8988T (cell line): ENCODE measurements around the gene MAP3K21.

Experiments used
- DNase-seq: peaks from one replicate; pipeline ENCODE4 v3.0.0; 2011

The MAP3K21 gene

DNA sequence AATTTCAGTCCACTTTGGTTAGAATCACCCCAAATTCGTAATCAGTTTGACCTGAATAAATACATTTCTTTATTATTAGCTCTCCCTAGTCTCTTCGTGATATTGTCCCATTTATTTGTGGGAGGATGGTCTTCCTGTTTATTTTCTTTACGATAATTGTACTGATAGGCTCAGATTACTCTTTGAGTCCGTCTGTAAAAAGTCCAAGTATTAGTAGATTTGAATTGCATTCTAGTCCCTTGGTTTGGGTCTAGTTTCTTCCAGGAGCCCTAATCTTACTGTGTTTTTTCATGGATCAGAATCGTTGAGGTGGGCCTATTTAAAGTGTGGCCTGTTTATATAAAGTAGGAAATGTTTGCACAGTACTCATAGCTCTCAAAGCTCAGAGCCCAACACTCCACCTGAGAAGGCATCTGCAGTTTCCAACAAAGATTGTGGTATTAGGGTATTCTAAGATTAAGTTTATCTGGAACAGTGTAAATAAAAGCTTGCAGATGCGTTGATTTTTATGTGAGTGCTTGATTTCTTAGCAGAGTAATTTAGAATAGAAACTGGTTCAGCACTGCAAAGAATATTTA, 33.1 kb downstream of the MAP3K21 start:
- DNase-seq: no peak

DNA sequence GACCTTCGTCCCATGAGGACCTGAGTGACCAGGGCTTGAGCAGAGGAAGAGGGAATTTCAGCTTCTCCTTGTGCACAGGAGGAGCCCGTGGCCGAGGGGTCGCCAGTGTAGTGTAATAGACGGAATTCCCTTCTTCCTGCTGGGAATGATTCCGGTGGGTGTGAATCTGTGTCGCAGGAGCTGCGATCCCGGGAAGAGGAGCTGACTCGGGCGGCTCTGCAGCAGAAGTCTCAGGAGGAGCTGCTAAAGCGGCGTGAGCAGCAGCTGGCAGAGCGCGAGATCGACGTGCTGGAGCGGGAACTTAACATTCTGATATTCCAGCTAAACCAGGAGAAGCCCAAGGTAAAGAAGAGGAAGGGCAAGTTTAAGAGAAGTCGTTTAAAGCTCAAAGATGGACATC, 34.4 kb downstream of the MAP3K21 start:
- DNase-seq: no peak

- no peak for DNase-seq
Observed at GRCh38 chr1:233362743-233363142, 35.2 kb downstream of the MAP3K21 start.

DNA sequence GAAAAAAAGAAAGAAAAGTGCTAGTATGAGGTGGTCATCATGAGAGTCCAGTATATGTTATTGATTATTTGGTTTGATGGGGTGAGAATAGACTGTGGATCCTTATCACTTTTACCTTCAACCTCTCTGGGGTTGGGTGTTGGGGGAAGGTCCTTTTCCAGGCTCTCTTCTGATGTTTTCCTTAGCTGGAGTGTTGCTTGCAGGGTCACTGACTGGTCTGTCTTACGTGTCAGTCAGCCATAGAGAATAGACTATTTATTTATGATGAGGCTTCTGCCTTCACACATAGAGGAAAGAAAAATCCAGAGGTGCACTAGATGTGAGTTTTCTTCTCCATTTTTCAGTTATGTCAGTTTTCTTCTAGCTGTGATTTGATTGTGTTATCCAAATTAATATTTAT, 36.5 kb downstream of the MAP3K21 start:
- no peak for DNase-seq

- no peak for DNase-seq
Observed at GRCh38 chr1:233364695-233365539, 37.4 kb downstream of the MAP3K21 start.

GRCh38 chr1:233366575-233366974, 39.1 kb downstream of the MAP3K21 start:
- no peak for DNase-seq

DNA sequence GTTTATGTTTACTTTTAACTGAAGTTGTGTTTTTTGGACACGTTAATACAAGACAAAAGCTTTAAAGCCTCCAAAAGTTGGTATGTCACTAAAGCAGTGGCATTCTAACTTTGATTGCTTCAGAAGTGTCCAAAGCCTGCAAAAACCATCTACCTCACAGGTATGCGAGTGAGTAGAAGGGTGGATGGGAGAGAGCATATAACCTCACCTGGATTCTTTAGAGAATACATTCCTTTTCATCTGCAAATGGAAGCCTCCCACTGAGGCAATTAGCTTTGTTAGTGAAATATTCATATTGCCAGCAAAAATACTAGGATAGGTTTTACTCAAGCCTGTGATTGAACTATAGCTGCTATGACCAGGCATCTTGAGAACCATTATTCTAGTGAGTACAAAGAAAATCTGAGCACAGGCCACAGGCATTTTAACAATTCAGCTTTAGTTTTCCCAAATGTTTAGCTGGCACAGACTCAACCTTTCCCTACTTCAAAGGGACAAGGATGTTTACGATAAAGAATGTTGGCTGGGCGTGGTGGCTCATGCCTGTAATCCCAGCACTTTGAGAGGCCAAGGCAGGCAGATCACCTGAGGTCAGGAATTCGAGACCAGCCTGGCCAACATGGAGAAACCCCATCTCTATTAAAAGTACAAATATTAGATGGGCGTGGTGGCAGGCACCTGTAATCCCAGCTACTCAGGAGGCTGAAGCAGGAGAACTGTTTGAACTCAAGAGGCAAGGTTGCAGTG, 39.7 kb downstream of the MAP3K21 start:
- no peak for DNase-seq

DNA sequence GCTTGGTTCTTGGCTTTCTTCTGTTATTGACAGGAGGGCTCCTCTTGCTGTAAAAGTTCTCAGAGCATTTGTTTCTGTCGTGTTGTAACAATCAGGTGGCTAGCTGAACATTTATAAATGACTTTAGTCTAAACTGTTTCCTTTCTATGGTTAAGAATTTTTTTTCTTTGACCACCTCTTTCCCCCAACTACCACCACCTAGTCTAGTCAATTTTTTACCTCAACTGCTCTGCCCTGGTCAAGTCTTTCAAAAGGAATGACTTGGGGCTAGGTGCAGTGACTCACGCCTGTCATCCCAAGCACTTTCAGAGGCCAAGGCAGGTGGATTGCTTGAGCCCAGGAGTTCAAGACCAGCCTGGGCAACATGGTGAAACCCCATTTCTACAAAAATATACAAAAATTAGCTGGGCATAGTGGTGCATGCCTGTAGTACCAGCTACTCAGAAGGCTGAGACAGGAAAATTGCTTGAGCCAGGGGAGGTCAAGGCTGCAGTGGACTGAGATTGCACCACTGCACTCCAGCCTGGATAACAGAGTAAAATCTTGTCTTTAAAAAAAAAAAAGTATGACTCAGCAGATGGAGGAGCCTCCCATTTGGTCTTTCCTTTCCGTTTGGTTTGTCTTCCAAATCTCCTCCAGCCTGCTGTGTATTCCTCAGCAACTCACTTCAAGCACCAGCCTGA, 40.7 kb downstream of the MAP3K21 start:
- no peak for DNase-seq

- no peak for DNase-seq
Observed at GRCh38 chr1:233368789-233369130, 41.2 kb downstream of the MAP3K21 start.

DNA sequence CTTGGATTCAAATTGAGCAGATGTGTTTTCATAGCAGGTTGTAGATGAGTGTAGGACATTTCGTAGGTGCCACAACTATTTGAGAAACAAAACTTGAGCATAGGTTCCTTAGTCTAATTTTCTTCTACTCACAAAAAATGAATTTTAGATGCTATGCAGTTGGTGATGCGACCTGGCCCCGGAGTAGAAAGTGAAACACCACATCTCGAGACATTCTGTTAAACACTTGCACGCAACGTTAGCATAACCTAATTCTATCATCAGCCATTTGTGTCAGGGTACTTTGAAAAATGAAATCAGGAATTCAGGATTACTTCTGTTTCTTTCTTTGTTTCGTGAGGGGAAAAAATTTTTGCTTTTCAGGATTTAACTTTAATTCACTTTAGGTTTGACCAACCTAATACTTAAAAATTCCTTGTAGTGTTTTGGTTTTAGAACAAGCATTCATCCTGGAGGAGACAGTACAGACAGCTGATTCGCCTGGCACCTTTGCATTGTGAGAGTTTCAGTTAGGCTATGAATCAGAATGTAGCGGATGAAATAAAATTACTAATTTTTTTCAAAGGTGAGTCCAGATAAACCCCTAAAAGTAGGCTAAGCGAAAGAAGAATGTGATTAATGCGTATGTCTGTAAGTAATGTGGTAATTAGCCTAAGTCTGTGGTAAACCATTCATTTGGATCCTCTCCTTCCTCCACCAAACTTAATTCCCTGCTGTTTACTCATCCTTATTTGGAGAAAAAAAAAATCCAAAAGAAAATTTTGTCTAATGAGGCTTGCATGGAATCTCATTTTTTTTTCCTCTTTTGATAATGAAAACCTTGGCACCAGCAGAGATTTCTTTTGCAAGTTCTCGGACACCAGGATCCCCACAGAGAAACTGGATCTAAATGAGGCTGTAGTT, 44.9 kb downstream of the MAP3K21 start:
- no peak for DNase-seq

- no peak for DNase-seq
Observed at GRCh38 chr1:233373226-233373625, 45.7 kb downstream of the MAP3K21 start.

DNA sequence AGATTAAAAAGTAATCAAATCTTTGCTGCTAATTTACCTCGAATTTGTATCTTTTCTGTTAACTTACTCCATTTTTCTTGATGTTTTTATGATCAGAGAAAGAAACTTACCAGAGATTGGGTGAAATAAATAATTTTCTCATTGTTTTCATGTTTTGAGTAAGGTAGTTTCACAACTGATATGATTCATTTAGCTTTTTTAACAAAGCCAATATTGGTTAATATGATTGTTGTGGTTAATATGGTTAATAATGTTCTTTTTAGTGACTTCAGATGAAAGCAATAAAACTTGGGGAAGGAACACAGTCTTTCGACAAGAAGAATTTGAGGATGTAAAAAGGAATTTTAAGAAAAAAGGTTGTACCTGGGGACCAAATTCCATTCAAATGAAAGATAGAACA, 48.1 kb downstream of the MAP3K21 start:
- DNase-seq: no peak

GRCh38 chr1:233376382-233377110, 49.0 kb downstream of the MAP3K21 start:
- DNase-seq: no peak

- no peak for DNase-seq
Observed at GRCh38 chr1:233379869-233380438, 52.4 kb downstream of the MAP3K21 start.

DNA sequence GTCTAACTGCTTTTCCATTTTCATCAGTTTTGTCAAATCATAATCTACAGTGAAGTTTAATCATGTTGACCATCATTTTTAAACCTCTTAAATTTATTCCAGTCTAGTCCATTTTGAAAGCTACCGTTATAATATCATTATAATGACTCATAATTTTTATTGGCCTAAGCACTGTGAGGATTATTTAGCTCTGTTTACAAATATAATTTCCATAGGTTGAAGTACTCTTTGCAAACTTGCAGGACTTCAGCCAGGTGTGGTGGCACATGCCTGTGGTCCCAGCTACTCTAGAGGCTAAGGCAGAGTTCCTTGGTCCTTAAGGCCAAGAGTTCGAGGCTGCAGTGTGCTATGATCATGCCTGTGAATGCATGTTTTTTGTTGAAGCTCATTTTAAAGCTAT, 54.3 kb downstream of the MAP3K21 start:
- DNase-seq: no peak

DNA sequence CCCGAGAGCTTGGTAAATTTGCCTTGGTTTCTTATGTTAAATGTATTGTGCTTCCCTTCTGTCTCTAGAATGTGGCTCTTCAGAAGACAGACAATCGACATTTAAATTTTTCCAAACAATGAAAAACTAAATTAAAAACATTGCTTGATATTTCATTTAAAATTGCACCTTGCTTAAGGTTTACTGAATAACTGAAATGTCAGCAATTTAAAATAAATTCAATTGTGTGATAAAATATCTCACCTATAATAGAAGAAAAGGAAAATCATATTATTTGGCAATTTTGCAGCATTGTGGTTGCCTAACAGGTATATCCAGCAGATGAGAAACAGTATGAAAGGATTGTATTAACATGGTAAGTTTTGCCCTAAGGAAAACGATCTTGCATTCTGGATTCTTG, 56.5 kb downstream of the MAP3K21 start:
- DNase-seq: no peak

GRCh38 chr1:233386336-233386735, 58.8 kb downstream of the MAP3K21 start:
- no peak for DNase-seq

DNA sequence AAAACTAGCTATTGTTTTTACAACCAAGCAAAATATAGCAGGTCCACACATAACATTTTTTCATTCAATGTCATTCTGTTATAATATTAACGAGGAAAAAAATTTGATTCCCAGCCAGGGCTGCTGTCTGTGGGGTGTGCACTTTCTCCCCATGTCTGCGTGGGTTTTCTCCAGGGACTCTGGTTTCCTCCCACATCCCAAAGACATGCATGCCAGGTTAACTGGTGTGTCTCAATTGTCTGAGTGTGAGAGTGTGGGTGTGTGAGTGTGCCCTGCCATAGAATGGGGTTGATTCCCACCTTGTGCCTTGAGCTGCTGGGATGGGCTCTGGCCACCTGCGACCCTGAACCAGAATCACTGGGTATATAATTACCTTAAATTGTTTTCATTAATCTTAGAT, 60.1 kb downstream of the MAP3K21 start:
- no peak for DNase-seq

DNA sequence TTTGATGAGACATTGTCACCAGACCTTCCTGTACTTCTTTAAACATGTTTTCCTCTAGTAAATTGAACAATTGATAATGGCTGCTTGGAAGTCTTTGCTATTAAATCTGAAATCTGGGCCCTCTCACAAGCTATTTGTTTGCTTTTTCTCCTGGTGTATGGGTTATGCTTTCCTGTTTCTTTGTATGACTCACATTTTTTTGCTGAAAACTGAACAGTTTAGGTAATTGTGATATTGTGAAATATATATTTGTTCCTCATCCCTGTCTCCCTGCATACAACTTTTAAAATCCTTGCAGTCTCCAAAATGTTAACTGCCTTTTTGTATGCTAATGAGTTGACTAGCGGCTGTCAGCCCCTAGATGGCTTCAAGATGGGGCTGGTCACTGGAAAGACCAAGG, 61.6 kb downstream of the MAP3K21 start:
- no peak for DNase-seq

GRCh38 chr1:233389893-233390292, 62.4 kb downstream of the MAP3K21 start:
- DNase-seq: no peak
